ENCODE data around the gene DIRAS1.

DNA sequence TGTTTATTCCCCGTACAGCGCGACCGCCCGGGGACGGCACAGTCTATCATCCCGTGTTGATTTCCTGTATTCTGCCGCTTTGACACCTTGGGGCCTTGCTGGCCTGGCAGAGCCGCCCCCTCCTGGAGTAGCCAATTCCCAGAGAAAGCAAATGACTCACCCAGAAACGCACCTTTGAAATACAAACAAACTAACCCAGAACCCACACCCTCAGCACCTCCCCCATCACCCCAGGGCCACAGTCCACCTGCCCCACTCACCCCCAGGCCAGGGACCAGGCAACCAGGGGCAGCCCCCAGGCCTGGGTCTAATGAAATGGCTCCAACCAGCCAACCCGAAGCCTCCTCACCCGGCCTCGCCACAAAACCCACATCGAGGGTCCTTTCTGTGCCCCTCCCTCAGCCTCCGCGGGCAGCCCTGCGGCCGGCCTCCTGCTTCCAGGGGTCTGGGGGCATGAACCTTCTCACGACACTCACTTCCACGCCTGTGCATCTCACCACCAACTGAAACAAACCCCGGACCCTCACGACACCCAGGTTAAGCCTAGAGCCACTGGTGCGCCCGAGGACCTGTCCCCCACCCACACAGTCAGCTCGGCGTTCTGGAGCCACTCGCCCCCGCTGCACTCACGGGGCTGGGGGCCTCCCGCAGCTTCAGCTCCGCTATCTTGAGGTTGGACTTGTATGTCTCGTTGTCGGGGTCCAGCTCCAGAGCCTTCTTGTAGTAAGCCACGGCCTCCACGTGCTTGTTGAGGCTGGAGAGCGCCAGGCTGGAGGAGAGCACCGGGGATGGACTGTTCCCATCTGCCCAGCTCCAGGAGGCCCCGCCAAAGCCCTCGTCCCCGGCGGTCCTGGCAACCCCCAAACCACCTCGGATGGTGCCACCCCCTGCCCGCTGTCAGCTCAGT is 41.0 kb upstream of the DIRAS1 start:
- TF ChIP-seq, protein P1, sequence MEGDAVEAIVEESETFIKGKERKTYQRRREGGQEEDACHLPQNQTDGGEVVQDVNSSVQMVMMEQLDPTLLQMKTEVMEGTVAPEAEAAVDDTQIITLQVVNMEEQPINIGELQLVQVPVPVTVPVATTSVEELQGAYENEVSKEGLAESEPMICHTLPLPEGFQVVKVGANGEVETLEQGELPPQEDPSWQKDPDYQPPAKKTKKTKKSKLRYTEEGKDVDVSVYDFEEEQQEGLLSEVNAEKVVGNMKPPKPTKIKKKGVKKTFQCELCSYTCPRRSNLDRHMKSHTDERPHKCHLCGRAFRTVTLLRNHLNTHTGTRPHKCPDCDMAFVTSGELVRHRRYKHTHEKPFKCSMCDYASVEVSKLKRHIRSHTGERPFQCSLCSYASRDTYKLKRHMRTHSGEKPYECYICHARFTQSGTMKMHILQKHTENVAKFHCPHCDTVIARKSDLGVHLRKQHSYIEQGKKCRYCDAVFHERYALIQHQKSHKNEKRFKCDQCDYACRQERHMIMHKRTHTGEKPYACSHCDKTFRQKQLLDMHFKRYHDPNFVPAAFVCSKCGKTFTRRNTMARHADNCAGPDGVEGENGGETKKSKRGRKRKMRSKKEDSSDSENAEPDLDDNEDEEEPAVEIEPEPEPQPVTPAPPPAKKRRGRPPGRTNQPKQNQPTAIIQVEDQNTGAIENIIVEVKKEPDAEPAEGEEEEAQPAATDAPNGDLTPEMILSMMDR (IDR thresholded peaks at IDR 0.05; ENCODE audit: low read depth, low read length) = no peak
- no peak for TF ChIP-seq EZH2phosphoT487 (IDR thresholded peaks at IDR 0.05; ENCODE audit: low read depth)

Data from OCI-LY3 (cell line).